Esophagus mucosa (tissue), 1 donor: Measurements from ENCODE around the gene NCAPH2. TPM values are rescaled to one million over a fixed set of nuclear protein-coding genes. Genes with fewer than 3 reads are reported as not detected.
"Not testable (repeated sequence)": the region's sequence is repeated elsewhere in the genome, so short reads cannot be mapped to it uniquely, and the experiment has no call there.

Experiments used
- ATAC-seq: fragments of 200-7000 bp; cut with Tn5 transposase; one replicate; pipeline ENCODE4 v1.9.1; 2020
- total RNA-seq: library from RNA; stranded (reverse); gene quantifications from one replicate; pipeline ENCODE4 v1.2.4, GENCODE V29; 2023
- donor health status: DM: yes; HTN: yes; CAD: no.

The NCAPH2 gene
- total RNA-seq, 1 donor from 2014 or later, result 37.1 TPM

DNA sequence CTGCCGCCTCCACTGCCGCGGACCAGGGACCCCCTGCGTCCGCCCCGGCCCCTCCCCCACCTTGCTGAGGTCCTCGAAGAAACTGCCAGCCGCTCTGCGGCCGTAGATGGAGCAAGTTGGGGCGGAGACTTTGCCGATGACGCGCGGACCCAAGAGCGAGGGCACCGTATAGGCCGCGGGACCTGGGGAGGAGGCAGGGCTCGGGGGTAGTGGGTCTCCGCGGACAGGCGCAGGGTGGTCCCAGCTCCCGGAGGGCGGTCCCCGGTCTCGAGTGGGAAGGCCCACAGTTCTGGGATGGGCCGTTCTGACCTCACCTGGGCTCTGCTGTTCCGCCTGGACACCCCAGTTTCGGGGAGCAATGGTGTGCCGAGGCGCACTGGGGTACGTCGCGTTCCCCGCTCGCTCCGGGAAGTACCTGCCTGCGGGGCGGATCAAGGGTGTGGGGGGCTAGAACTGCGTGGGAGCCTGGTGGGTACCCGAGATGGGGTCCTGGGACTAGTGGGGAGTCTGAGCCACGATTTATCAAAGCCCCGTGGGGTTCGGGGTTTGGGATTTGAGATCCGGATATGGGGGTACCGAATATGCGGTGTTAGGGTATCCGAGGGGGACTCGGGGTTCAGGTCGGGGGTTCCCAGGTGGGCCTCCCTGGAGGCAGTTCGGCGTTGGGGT, 23.0 kb downstream of the NCAPH2 start:
- peak; percentile 58 for ATAC-seq

DNA sequence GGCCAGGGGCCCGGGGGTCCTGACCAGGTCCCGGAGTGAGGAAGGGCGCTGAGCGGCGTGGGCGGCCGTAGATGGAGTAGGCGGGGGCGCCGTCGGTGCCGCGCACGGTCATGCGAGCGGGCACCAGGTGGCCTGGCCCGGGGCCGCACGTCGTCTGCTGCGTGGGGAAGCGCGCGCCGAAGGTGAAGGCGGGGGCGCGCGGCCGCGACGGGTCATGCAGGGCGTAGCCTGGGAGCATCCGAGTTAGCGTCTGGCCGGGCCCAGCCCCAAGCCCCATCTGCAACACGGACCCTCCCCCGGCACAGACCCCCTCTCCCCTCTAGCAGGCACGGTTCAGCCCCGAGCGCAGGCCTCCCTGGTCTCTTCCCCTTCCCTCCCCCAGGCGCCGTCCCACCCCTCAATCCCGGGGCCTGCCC, 23.5 kb downstream of the NCAPH2 start:
- peak; percentile 56 for ATAC-seq

GRCh38 chr22:50531962-50532674, 24.1 kb downstream of the NCAPH2 start:
- peak; percentile 41 for ATAC-seq

DNA sequence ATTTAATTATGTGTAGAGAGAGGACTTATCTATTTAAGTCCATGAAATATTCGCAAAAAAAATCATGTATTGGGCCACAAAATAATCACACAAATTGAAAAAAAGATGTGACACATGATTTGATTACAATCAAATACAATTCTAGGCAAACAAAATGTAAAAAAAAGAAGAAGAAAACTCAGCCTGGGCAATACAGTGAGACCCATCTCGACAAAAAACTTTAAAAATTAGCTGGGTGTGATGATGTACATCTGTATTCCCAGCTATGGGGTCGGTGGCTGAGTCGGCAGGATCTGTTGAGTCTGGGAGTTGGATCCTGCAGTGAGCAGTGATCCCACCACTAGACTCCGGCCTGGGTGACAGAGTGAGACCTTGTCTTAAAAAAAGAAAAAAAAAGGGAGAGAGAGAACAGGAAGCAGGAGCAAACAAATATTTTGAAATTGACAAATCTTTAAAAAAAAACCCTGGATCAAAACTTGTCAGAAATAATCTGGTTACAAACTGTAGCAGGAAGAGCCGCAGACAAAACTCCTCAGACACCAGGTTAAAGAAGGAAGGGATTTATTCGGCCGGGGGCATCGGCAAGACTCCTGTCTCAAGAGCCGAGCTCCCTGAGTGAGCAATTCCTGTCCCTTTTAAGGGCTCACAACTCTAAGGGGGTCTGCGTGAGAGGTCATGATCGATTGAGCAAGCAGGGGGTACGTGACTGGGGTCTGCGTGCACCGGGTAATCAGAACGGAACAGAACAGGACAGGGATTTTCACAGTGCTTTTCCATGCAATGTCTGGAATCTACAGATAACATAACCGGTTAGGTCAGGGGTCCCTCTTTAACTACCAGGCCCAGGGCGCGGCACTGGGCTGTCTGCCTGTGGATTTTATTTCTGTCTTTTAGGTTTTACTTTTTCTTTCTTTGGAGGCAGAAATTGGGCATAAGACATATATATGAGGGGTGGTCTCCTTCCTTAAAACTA, 25.1 kb downstream of the NCAPH2 start:
- ATAC-seq, result no peak

DNA sequence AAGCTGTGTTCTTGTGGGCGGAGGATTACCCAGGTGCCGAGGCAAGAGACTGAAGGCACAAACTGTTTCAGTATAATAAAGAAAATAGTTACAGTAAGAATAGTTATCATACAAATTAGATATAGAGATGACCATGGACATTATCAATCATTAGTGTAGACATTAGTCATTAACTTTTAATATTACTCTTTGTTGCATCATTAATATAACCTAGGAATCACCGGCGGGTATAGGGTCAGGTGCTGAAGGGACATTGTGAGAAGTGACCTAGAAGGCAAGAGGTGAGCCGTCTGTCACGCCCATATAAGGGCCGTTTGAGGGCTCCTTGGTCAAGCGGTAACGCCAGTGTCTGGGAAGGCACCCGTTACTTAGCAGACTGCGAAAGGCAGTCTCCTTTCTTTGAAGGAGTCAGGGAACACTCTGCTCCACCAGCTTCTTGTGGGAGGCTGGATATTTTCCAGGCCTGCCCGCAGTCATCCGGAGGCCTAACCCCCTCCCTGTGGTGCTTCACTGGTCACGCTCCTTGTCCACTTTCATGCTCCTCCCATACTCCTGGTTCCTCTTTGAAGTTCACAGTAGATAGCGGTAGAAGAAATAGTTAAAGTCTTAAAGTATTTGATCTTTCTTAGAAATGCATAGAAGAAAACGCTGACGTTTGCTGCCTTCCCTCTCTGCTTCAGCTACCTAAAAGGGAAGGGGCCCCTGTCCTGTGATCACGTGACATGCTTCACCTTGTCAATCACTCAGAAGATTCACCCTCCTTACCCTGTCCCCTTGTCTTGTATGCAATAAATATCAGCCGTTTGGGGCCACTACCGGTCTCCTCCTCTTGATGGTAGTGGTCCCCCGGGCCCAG, 26.1 kb downstream of the NCAPH2 start:
- ATAC-seq, result not testable (repeated sequence)

DNA sequence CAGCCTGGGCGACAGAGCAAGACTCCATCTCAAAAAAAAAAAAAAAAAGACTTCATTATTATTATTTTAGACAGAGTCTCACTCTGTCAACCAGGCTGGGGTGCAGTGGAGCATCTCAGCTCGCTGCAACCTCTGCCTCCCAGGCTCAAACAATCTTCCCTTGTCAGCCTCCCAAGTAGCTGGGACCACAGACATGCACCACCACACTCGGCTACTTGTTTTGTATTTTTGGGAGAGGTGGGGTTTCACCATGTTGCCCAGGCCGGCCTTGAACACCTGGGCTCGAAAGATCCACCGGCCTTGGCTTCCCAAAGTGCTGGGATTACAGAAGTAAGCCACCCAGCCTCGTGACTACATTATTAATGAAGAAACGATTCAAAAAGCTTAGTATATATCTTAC, 27.1 kb downstream of the NCAPH2 start:
- no peak for ATAC-seq

GRCh38 chr22:50536226-50536625, 28.2 kb downstream of the NCAPH2 start:
- no peak for ATAC-seq

DNA sequence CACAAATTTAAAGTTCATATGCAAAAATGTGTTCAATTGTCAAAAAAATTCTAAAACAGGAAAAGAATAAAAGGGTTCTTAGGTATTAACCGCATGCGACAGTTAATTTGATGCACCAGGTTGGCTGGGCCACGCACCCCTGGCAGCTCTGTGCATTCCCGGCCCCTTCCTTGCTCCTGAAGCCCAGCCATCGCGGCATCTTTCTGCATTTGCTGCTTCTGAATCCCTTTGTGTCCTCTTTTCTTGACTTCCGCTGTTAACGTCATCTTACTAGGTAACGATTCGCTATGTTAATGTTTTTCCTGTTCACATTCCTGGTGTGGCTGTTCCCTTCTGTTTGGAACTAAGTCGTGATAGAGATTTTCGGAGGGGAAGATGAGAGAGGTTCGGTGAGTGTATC, 29.7 kb downstream of the NCAPH2 start:
- no peak for ATAC-seq

DNA sequence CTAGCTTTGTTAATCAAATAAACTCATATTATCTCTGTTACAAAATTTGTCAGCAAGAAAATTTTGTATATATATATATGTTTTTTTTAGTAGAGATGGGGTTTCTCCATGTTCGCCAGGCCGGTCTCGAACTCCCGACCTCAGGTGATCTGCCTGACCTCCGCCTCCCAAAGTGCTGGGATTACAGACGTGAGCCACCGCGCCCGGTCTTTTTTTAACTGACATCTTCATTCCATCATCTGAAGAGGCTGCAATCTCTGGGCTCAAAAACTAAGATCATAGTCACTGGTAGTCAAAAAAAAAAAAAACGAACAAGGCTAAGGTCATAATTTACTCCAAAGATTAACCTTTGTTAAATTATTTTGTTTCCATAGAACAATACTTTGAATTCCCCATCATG, 32.4 kb downstream of the NCAPH2 start:
- no peak for ATAC-seq

DNA sequence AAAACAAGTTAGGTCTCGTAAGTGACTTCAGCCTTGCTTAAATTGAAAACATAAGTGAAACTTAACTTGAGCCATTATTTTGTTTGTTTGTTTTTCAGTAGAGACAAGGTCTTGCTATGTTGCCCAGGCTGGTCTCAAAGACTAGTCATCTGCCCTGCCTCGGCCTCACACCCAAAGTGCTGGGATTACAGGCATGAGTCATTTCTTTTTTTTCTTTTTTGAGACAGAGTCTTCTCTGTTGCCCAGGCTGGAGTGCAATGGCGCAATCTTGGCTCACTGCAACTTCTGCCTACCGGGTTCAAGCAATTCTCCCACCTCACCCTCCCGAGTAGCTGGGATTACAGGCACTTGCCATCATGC, 33.6 kb downstream of the NCAPH2 start:
- peak; percentile 79 for ATAC-seq

DNA sequence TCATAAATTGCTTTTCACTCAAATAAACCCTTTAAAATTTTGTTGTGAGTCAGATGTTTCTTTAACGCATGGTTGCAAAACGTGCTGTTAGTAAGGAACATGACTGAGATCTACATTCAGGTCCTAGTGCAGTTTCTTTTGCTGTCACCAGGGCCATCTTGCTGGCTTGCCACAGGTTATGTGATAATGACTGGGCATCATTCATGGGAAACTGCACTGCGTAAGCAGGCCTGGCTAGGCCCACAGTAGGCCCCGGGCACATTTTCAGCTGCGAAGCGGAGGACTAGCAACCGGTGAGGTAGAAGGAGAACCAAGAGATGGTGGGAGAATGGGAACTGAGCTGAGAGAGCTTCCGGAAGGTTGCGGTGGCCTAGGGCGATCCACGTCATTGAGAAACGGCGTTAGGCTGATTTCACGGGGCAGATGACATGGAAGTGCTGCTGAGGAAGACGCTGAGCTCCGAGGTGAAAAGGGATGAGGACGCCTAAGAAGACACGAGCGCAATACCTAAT, 34.4 kb downstream of the NCAPH2 start:
- ATAC-seq, result peak; percentile 25

GRCh38 chr22:50544078-50544745, 36.2 kb downstream of the NCAPH2 start:
- ATAC-seq, result peak; percentile 21

DNA sequence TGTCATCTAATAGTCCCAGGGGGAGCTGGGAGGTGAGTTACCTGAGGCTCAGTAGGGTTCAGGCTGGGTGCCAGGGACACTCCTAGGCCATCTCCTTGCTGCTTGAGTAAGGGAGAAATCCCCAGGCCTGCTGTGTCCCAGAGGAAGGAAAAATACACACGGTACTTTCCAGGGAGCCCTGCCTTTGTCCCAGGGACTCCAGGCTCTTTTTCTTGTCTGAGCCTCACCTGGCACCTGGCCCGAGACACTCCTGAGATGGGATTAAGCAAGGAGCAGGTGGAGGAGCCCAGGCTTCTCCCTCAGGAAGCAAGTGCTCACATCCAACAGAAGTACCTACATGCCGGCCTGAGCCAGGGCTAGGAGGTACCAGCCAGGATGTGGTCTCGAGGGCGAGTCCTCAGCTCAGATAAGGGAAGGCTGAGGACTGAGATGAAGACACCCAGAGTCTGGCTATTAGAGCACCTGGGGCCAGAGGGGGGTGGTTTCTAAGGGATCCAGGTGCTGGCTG, 36.8 kb downstream of the NCAPH2 start:
- ATAC-seq, result peak; percentile 25

GRCh38 chr22:50545522-50546325, 37.7 kb downstream of the NCAPH2 start, which contains the start of gene KLHDC7B:
TSS of gene KLHDC7B (plus strand) at chr22:50545899. CDS start at chr22:50546244, 345 bp downstream.
- no peak for ATAC-seq

DNA sequence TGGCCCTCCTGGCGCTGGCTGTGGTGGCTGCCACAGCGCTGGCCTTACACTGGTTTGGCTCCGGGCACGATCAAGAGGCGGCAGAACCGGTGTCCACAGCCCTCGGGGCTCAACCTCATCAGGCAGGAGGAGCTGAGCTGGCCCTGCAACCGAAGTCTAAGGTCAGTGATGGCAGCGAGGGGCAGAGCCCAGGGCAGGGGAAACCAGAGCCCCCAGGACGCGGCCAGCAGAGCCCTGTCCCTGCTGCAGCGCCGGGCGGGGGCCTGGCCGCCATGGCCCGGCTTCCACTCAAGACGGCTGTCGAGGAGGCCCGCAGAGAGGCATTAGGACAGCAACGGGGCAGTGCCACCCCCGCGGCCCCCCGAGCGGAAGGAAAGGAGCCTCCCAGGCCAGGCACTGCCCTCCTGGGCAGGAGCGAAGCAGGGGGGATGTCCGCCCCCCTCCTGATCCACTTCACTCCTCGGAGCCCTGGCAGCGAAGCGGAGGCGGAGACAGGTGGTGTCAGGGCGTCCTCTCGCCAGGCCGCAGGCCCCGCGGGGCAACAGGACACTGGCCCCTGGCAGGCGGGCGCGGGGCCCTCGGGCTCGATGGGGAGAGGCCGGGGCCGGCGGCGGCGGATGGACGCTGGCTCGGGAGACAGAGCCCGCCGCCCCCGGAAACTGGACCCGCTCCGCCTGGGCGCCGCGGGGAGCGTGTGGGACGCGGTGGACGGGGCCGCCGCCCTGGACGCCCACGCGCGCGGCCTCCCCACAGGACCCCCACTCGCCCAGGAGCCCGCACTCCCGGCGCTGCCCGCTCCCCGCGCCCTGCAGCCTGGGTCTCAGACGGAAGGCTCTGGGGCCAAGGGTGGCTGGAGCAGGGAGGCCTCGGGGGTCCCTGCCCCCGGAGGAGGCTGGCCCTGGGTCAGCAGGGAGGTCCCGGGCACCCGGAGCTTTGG, 38.6 kb downstream of the NCAPH2 start:
- no peak for ATAC-seq

GRCh38 chr22:50547263-50547985, 39.4 kb downstream of the NCAPH2 start:
- ATAC-seq, result no peak

GRCh38 chr22:50548040-50548920, 40.3 kb downstream of the NCAPH2 start:
- ATAC-seq, result no peak
